ENCODE data around the gene WWOX.

WWOX gene

GRCh38 chr16:78462288-78463208 lies 363.1 kb downstream of the WWOX start:
- DNase-seq (ENCODE audit: low read depth, low spot score): no peak

GRCh38 chr16:78463591-78463990 lies 364.1 kb downstream of the WWOX start:
- DNase-seq (ENCODE audit: low read depth, low spot score): no peak

- no peak for DNase-seq (ENCODE audit: low read depth, low spot score)
Measured at GRCh38 chr16:78464833-78465232, 365.4 kb downstream of the WWOX start.

GRCh38 chr16:78465730-78466129 lies 366.3 kb downstream of the WWOX start:
- DNase-seq (ENCODE audit: low read depth, low spot score): no peak

- DNase-seq (ENCODE audit: low read depth, low spot score): no peak
Measured at GRCh38 chr16:78469787-78470186, 370.3 kb downstream of the WWOX start.

GRCh38 chr16:78473031-78473699 lies 373.7 kb downstream of the WWOX start:
- DNase-seq (ENCODE audit: low read depth, low spot score): no peak

GRCh38 chr16:78474762-78475161 lies 375.3 kb downstream of the WWOX start:
- DNase-seq (ENCODE audit: low read depth, low spot score): no peak

- DNase-seq (ENCODE audit: low read depth, low spot score): no peak
Measured at GRCh38 chr16:78476615-78477014, 377.2 kb downstream of the WWOX start.

GRCh38 chr16:78478267-78478861 lies 378.9 kb downstream of the WWOX start:
- peak; percentile 25 for DNase-seq (ENCODE audit: low read depth, low spot score)

GRCh38 chr16:78479723-78480122 lies 380.3 kb downstream of the WWOX start:
- DNase-seq (ENCODE audit: low read depth, low spot score): no peak

- DNase-seq (ENCODE audit: low read depth, low spot score): no peak
Measured at GRCh38 chr16:78480588-78480987, 381.1 kb downstream of the WWOX start.

- DNase-seq (ENCODE audit: low read depth, low spot score): no peak
Measured at GRCh38 chr16:78483124-78483992, 383.9 kb downstream of the WWOX start.

- DNase-seq (ENCODE audit: low read depth, low spot score): no peak
Measured at GRCh38 chr16:78484509-78485058, 385.1 kb downstream of the WWOX start.

GRCh38 chr16:78485188-78485916 lies 385.9 kb downstream of the WWOX start:
- DNase-seq (ENCODE audit: low read depth, low spot score): no peak

GRCh38 chr16:78485917-78486257 lies 386.4 kb downstream of the WWOX start:
- DNase-seq (ENCODE audit: low read depth, low spot score): no peak

GRCh38 chr16:78487471-78487870 lies 388.0 kb downstream of the WWOX start:
- no peak for DNase-seq (ENCODE audit: low read depth, low spot score)

- no peak for DNase-seq (ENCODE audit: low read depth, low spot score)
Measured at GRCh38 chr16:78489072-78489471, 389.6 kb downstream of the WWOX start.

- DNase-seq (ENCODE audit: low read depth, low spot score): no peak
Measured at GRCh38 chr16:78489631-78490030, 390.2 kb downstream of the WWOX start.

- no peak for DNase-seq (ENCODE audit: low read depth, low spot score)
Measured at GRCh38 chr16:78490431-78490830, 391.0 kb downstream of the WWOX start.

GRCh38 chr16:78490847-78491246 lies 391.4 kb downstream of the WWOX start:
- DNase-seq (ENCODE audit: low read depth, low spot score): no peak

GRCh38 chr16:78493573-78493972 lies 394.1 kb downstream of the WWOX start:
- no peak for DNase-seq (ENCODE audit: low read depth, low spot score)
